ENCODE measurements around the gene PPFIBP2. TPM values are rescaled to one million over a fixed set of nuclear protein-coding genes. Genes with fewer than 3 reads are reported as not detected.

The PPFIBP2 gene
- total and polyA plus RNA-seq, 10 donors = 17.2 to 75.1 (median 40.4) TPM

DNA sequence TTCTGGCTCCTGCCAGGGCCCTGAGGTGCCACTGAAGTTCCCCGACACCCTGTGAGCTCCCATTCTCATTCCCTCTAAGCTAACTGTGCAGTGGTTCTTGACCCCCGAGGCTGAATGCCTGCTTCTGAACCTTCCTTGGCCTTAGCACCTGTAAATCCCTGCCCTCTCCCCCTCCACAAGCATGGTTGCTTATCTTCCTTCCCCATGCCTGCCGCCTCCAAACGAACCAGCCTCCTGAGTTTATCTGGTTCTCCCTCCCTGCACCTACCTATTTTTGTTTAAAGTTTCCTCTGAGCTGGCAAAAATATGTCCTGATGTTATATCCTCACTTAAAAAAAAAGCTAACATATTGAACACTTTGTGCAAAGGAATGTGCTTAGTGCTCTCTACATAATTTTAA lies 33.9 kb downstream of the PPFIBP2 start:
- H3K27ac ChIP-seq = no peak overlapping the region
- peaks cover 0 to 5% (median 0%) of the 10 kb centered on the region in 7 donors for H3K27me3 ChIP-seq (replicated peaks in 1 of 7)
- H3K4me1 ChIP-seq = no peaks in the 10 kb centered on the region
- WGBS, 5 donors = 70 to 79% (median 77%) methylated on average over 4 of the region's 4 CpGs
- no peak for DNase-seq
- intact Hi-C loops (cut with DNase I; ENCODE audit: low total_unique reads) = no loop called here
- no peaks in the 10 kb centered on the region for H3K9me3 ChIP-seq
- TF ChIP-seq, protein P1, sequence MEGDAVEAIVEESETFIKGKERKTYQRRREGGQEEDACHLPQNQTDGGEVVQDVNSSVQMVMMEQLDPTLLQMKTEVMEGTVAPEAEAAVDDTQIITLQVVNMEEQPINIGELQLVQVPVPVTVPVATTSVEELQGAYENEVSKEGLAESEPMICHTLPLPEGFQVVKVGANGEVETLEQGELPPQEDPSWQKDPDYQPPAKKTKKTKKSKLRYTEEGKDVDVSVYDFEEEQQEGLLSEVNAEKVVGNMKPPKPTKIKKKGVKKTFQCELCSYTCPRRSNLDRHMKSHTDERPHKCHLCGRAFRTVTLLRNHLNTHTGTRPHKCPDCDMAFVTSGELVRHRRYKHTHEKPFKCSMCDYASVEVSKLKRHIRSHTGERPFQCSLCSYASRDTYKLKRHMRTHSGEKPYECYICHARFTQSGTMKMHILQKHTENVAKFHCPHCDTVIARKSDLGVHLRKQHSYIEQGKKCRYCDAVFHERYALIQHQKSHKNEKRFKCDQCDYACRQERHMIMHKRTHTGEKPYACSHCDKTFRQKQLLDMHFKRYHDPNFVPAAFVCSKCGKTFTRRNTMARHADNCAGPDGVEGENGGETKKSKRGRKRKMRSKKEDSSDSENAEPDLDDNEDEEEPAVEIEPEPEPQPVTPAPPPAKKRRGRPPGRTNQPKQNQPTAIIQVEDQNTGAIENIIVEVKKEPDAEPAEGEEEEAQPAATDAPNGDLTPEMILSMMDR (IDR thresholded peaks at IDR 0.05 in 8 of 11, conservative IDR thresholded peaks at IDR 0.05 in 3 of 11) = no peak
- no peak for TF ChIP-seq POLR2AphosphoS5 (IDR thresholded peaks at IDR 0.05)
- no peak for TF ChIP-seq POLR2A (IDR thresholded peaks at IDR 0.05)
- no peak overlapping the region for H3K4me3 ChIP-seq
- peaks cover 0 to 33% (median 2%) of the 10 kb centered on the region in 6 donors for H3K36me3 ChIP-seq

DNA sequence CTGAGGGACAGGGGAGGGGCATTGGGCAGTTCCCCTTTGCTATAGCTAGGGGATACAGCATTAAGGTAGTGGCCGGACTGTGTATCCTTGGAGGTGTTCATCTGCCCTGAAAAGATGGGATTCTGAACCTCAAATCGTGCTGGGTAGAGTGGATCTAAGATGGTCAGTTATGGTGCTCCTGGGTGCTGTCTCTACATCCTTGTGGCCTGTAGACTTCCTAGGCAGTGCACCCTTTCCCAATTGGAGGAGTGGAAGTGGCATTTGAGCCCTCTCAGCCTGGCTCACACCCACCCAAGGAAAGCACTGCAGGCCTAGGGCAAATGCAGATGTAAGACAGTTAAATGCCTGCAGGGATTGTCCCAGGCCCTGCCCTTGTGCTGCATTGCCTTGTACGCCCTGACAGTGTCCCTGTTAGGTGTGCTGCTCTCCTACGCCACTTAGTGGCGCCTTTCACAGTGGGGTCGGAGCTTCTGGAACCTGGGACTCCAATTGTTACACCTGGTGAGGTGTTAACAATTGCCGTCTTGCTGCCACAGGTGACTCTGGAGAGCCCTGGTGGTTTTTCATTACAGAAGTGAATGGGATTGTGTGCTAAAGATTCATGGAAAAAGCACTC lies 35.0 kb downstream of the PPFIBP2 start:
- H3K36me3 ChIP-seq = peaks cover 0 to 38% (median 2%) of the 10 kb centered on the region in 6 donors
- TF ChIP-seq POLR2AphosphoS5 (IDR thresholded peaks at IDR 0.05) = no peak
- no peak for TF ChIP-seq POLR2A (IDR thresholded peaks at IDR 0.05)
- TF ChIP-seq, protein P1 (IDR thresholded peaks at IDR 0.05 in 8 of 11, conservative IDR thresholded peaks at IDR 0.05 in 3 of 11) = peak in 5 of 11 experiments; percentile 16 to 43 (median 22)
- WGBS, 5 donors = 69 to 79% (median 75%) methylated on average over 7 of the region's 7 CpGs
- no peaks in the 10 kb centered on the region for H3K4me1 ChIP-seq
- H3K9me3 ChIP-seq = no peaks in the 10 kb centered on the region
- H3K27me3 ChIP-seq (replicated peaks in 1 of 7) = peaks cover 0 to 5% (median 0%) of the 10 kb centered on the region in 7 donors
- H3K27ac ChIP-seq = no peak overlapping the region
- intact Hi-C loops (cut with DNase I; ENCODE audit: low total_unique reads) = no loop called here
- no peak for DNase-seq
- H3K4me3 ChIP-seq = no peak overlapping the region

DNA sequence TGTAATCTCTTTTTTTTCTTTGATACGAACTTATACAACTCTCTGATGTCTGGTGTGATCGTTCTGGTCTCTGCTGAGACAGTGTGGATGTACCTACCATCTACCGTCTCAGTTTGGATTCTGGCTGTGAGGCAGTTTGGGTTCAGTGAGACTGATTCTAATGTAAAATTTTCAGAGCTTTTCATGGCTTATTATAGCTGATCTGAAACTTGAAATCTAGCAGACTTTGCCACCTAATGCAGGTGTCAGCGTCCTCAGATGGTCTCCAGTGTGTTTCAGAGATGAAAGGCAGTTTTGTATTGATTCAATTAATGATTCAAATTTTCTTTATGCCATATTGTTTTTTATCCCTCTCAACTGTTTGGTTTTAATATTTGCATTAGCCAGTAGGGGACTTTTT lies 35.9 kb downstream of the PPFIBP2 start:
- Histone ChIP-seq H3K9me3 (no peaks in the 10 kb centered on the region), H3K4me1 (no peaks in the 10 kb centered on the region), H3K27me3 (replicated peaks in 1 of 7) (peaks cover 0 to 4% (median 0%) of the 10 kb centered on the region in 7 donors), H3K4me3 (no peak overlapping the region), H3K36me3 (peaks cover 0 to 38% (median 2%) of the 10 kb centered on the region in 6 donors), H3K27ac (no peak overlapping the region)
- no peak for TF ChIP-seq POLR2A (IDR thresholded peaks at IDR 0.05)
- no peak for TF ChIP-seq POLR2AphosphoS5 (IDR thresholded peaks at IDR 0.05)
- TF ChIP-seq, protein P1 (IDR thresholded peaks at IDR 0.05 in 8 of 11, conservative IDR thresholded peaks at IDR 0.05 in 3 of 11) = no peak
- 60 to 84% (median 79%) methylated on average over 4 of the region's 4 CpGs for WGBS, 5 donors
- intact Hi-C loops (cut with DNase I; ENCODE audit: low total_unique reads) = no loop called here
- DNase-seq = no peak

DNA sequence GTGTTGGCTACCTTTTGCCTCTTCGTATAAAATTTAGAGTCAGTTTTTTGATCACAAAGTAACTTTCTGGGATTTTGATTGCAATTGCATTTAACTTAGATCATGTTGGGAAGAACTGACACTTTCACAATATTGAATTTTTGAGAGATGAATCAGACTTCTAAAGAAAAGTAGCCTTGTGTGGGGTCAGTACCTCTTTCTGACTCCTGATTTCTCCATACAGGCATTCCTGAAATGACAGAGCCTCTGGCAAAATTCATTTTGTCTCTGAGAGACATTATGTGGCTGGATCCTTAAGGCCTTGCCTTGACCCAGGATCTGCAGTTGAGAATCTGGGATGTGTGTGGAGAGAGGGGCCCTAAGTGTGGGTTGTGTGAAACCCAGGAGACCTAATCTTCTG lies 37.8 kb downstream of the PPFIBP2 start:
- intact Hi-C loops (cut with DNase I; ENCODE audit: low total_unique reads) = no loop called here
- DNase-seq = no peak
- no peaks in the 10 kb centered on the region for H3K4me1 ChIP-seq
- no peak overlapping the region for H3K27ac ChIP-seq
- WGBS, 5 donors = 85 to 97% (median 92%) methylated on average over 1 of the region's 1 CpG
- TF ChIP-seq, protein P1 (IDR thresholded peaks at IDR 0.05 in 8 of 11, conservative IDR thresholded peaks at IDR 0.05 in 3 of 11) = no peak
- TF ChIP-seq POLR2A (IDR thresholded peaks at IDR 0.05) (no peak), POLR2AphosphoS5 (IDR thresholded peaks at IDR 0.05) (no peak)
- peaks cover 0 to 3% (median 0%) of the 10 kb centered on the region in 7 donors for H3K27me3 ChIP-seq (replicated peaks in 1 of 7)
- H3K36me3 ChIP-seq = peaks cover 0 to 38% (median 2%) of the 10 kb centered on the region in 6 donors
- no peaks in the 10 kb centered on the region for H3K9me3 ChIP-seq
- H3K4me3 ChIP-seq = no peak overlapping the region
